GM12878 (cell line): Measurements from ENCODE around the gene VPS18. TPM values are rescaled to one million over a fixed set of nuclear protein-coding genes. Genes with fewer than 3 reads are reported as not detected.

Source experiments
- CBX5 ChIP-seq: sonication (generic); IDR thresholded peaks from 2 replicates; pipeline ENCODE4 v1.6.1; 2016; ENCODE audit warnings: low read depth, moderate library complexity, mild to moderate bottlenecking, inconsistent platforms
- CHD4 ChIP-seq: fragments of 200-600 bp; sonication (generic); IDR thresholded peaks from 2 replicates; pipeline ENCODE4 v1.6.1; 2016; ENCODE audit warnings: mild to moderate bottlenecking
- CTCF ChIP-seq, 3 experiments: IDR thresholded peaks in 2 of 3; conservative IDR thresholded peaks in 1 of 3; 2 replicates each; pipeline ENCODE4 v1.5.1; 2011; ENCODE audit warnings: low read depth in 3 of 3, low read length in 3 of 3, mild to moderate bottlenecking in 3 of 3, control low read depth in 2 of 3, moderate library complexity in 2 of 3, inconsistent platforms in 1 of 3, mixed read lengths in 1 of 3; ENCODE audit not compliant: control insufficient read depth in 2 of 3, insufficient read depth in 1 of 3; ENCODE audit errors: extremely low read depth in 1 of 3
- DPF2 ChIP-seq: fragments of 450-650 bp; IDR thresholded peaks from 2 replicates; pipeline ENCODE4 v1.6.1; 2017; ENCODE audit warnings: mild to moderate bottlenecking
- EGR1 ChIP-seq, 2 experiments: IDR thresholded peaks; 1 replicate in 1 of 2; 2 replicates in 1 of 2; pipeline ENCODE4 v1.6.1; 2011 to 2012; ENCODE audit warnings: low read depth in 2 of 2, low read length in 2 of 2, borderline replicate concordance in 1 of 2, mild to moderate bottlenecking in 1 of 2, moderate library complexity in 1 of 2
- EP300 ChIP-seq, 2 experiments: fragments of 150-350 bp in 1 of 2; IDR thresholded peaks; 2 replicates each; pipeline ENCODE4 v1.6.1; 2011 to 2012; ENCODE audit warnings: low read depth in 2 of 2, low read length in 2 of 2, borderline replicate concordance in 1 of 2, improper control_type of control experiment in 1 of 2, inconsistent platforms in 1 of 2; ENCODE audit not compliant: control insufficient read depth in 1 of 2
- FOS ChIP-seq: IDR thresholded peaks from 3 replicates; pipeline ENCODE4 v1.6.1; 2011; ENCODE audit warnings: borderline replicate concordance; ENCODE audit not compliant: insufficient read length; ENCODE audit errors: extremely low read depth
- HDAC6 ChIP-seq: fragments of 200-600 bp; sonication (generic); IDR thresholded peaks from one replicate; pipeline ENCODE4 v1.8.0; 2017; ENCODE audit warnings: antibody characterized with exemption; ENCODE audit not compliant: unreplicated experiment
- HDGF ChIP-seq: fragments of 450-650 bp; IDR thresholded peaks from 2 replicates; pipeline ENCODE4 v1.6.1; 2016; ENCODE audit warnings: antibody characterized with exemption
- HSF1 ChIP-seq: fragments of 150-350 bp; IDR thresholded peaks from 2 replicates; pipeline ENCODE4 v1.6.1; 2014; ENCODE audit warnings: mild to moderate bottlenecking, low read depth, low read length
- IKZF1 ChIP-seq: fragments of 450-650 bp; conservative IDR thresholded peaks from 2 replicates; pipeline ENCODE4 v1.6.1; 2017; ENCODE audit warnings: antibody characterized with exemption, mild to moderate bottlenecking
- IKZF2 ChIP-seq, 2 experiments: fragments of 450-650 bp; IDR thresholded peaks; 2 replicates each; pipeline ENCODE4 v1.6.1; 2017; ENCODE audit warnings: mild to moderate bottlenecking in 2 of 2, moderate library complexity in 2 of 2
- KDM1A ChIP-seq: fragments of 200-600 bp; sonication (generic); IDR thresholded peaks from 2 replicates; pipeline ENCODE4 v1.6.1; 2016; ENCODE audit warnings: borderline replicate concordance
- MTA3 ChIP-seq: IDR thresholded peaks from 2 replicates; pipeline ENCODE4 v1.6.1; 2012; ENCODE audit warnings: low read length, inconsistent platforms, borderline replicate concordance
- MXI1 ChIP-seq: fragments of 150-350 bp; IDR thresholded peaks from 2 replicates; pipeline ENCODE4 v1.6.1; 2011; ENCODE audit warnings: low read depth, mild to moderate bottlenecking, inconsistent platforms, low read length, improper control_type of control experiment
- NFXL1 ChIP-seq: fragments of 450-650 bp; IDR thresholded peaks from 2 replicates; pipeline ENCODE4 v1.6.1; 2017; ENCODE audit warnings: antibody characterized with exemption, mild to moderate bottlenecking, borderline replicate concordance
- NKRF ChIP-seq: fragments of 450-650 bp; conservative IDR thresholded peaks from 2 replicates; pipeline ENCODE4 v1.6.1; 2017; ENCODE audit warnings: mild to moderate bottlenecking, moderate library complexity
- NRF1 ChIP-seq: conservative IDR thresholded peaks from 2 replicates; pipeline ENCODE4 v1.6.1; 2011; ENCODE audit warnings: mild to moderate bottlenecking, low read depth, low read length, improper control_type of control experiment
- PAX5 ChIP-seq: IDR thresholded peaks from 2 replicates; pipeline ENCODE4 v1.6.1; 2011; ENCODE audit warnings: low read depth, low read length, borderline replicate concordance
- PAX8 ChIP-seq: fragments of 450-650 bp; IDR thresholded peaks from 2 replicates; pipeline ENCODE4 v1.6.1; 2017; ENCODE audit warnings: mild to moderate bottlenecking, moderate library complexity
- PML ChIP-seq: IDR thresholded peaks from 2 replicates; pipeline ENCODE4 v1.6.1; 2012; ENCODE audit warnings: low read length, inconsistent platforms
- POLR2AphosphoS2 ChIP-seq: IDR thresholded peaks from 2 replicates; pipeline ENCODE4 v1.6.1; 2011; ENCODE audit warnings: low read depth, mild to moderate bottlenecking, low read length, improper control_type of control experiment, moderate library complexity
- POLR2AphosphoS5 ChIP-seq: IDR thresholded peaks from 2 replicates; pipeline ENCODE4 v1.6.1; 2011; ENCODE audit warnings: mild to moderate bottlenecking, low read length, inconsistent platforms
- RBBP5 ChIP-seq: fragments of 200-600 bp; sonication (generic); conservative IDR thresholded peaks from 2 replicates; pipeline ENCODE4 v1.6.1; 2016
- RELB ChIP-seq: fragments of 450-650 bp; IDR thresholded peaks from 2 replicates; pipeline ENCODE4 v1.6.1; 2017; ENCODE audit warnings: low read depth, mild to moderate bottlenecking, moderate library complexity
- ZNF217 ChIP-seq: fragments of 450-650 bp; IDR thresholded peaks from 2 replicates; pipeline ENCODE4 v1.6.1; 2017; ENCODE audit warnings: antibody characterized with exemption, mild to moderate bottlenecking
- ZNF384 ChIP-seq: IDR thresholded peaks from 2 replicates; pipeline ENCODE4 v1.6.1; 2012; ENCODE audit warnings: low read depth, mild to moderate bottlenecking, low read length, improper control_type of control experiment, borderline replicate concordance
- polyA plus RNA-seq, 11 experiments: library from polyadenylated mRNA; depleted of rRNA in 4 of 11; unstranded in 6 of 11; stranded (reverse) in 5 of 11; fragments of >200 nt; fragmentation: Nextera tagmentation in 4 of 11; fragmentation: Illumina TruSeq in 1 of 11; extraction: Ambion mirVana in 4 of 11; extraction: Trizol in 1 of 11; gene quantifications; 1 replicate in 1 of 11; 2 replicates in 10 of 11; pipeline versions ENCODE4 v1.2.1 to v1.2.3, GENCODE V29; 2011 to 2016; ENCODE audit warnings: inconsistent platforms in 2 of 11, missing spikeins in 2 of 11, low read depth in 1 of 11
- total RNA-seq, 4 experiments: library from RNA; depleted of rRNA in 3 of 4; stranded (reverse); fragments of >200 nt in 3 of 4; fragmentation: Illumina TruSeq in 1 of 4; extraction: Trizol in 1 of 4; gene quantifications; 2 replicates each; pipeline versions ENCODE4 v1.2.1 to v1.2.3, GENCODE V29; 2013 to 2021

The VPS18 gene
- total and polyA plus RNA-seq, 10 of the 15 experiments (the other 5 are each of a cell fraction or from before 2014, with no cell fraction given), result 0.71 to 20.4 (median 10.6) TPM

- peak; percentile 36; the same call in 1 of the 2 replicates for TF ChIP-seq RELB
- TF ChIP-seq PAX5, result no peak
- TF ChIP-seq CHD4, result no peak
- no peak for TF ChIP-seq KDM1A
- TF ChIP-seq HDAC6, result no peak
- no peak for TF ChIP-seq POLR2AphosphoS5
- TF ChIP-seq EP300 (IDR thresholded peaks at IDR 0.05; ENCODE audit: borderline replicate concordance in 1 of 2, control insufficient read depth in 1 of 2, low read depth in 2 of 2, low read length in 2 of 2), result no peak
- TF ChIP-seq NKRF, result no peak
- TF ChIP-seq HDGF, result no peak
- no peak for TF ChIP-seq RBBP5
- no peak for TF ChIP-seq PAX8
- TF ChIP-seq EGR1 (IDR thresholded peaks at IDR 0.05; ENCODE audit: borderline replicate concordance in 1 of 2, low read depth in 2 of 2, low read length in 2 of 2), result no peak
- 0 out of 2 replicates have a peak, but pooled peaks have one; percentile 15 for TF ChIP-seq DPF2
- TF ChIP-seq MXI1, result no peak
- TF ChIP-seq CTCF (IDR thresholded peaks at IDR 0.05 in 2 of 3, conservative IDR thresholded peaks at IDR 0.05 in 1 of 3; ENCODE audit: control insufficient read depth in 2 of 3, extremely low read depth in 1 of 3, insufficient read depth in 1 of 3, low read depth in 3 of 3, low read length in 3 of 3), result no peak
- TF ChIP-seq ZNF384, result peak; percentile 87
- TF ChIP-seq ZNF217, result no peak
- no peak for TF ChIP-seq POLR2AphosphoS2
- TF ChIP-seq NRF1, result no peak
- TF ChIP-seq IKZF1, result peak; percentile 52
- TF ChIP-seq IKZF2 (IDR thresholded peaks at IDR 0.05), result peak; percentile 77 to 82; a peak in 3 of 4 replicates
- no peak for TF ChIP-seq CBX5
- no peak for TF ChIP-seq PML
- TF ChIP-seq FOS, result no peak
- no peak for TF ChIP-seq MTA3
- TF ChIP-seq NFXL1, result no peak
- no peak for TF ChIP-seq HSF1
Observed at GRCh38 chr15:40879609-40880008, 14.6 kb upstream of the VPS18 start (continued).
